ENCODE data around the gene CENPP.

GRCh38 chr9:92324431-92324830 lies 1.3 kb upstream of the CENPP start:
- TF ChIP-seq POLR2A (IDR thresholded peaks at IDR 0.05; ENCODE audit: low read length) (no peak), GATA1 (IDR thresholded peaks at IDR 0.05; ENCODE audit: low read depth, low read length) (no peak)

Measured in erythroblast (primary cell).